ENCODE measurements around the gene MPV17L2.

MPV17L2 gene

GRCh38 chr19:18156268-18156667 lies 36.8 kb upstream of the MPV17L2 start:
- Histone ChIP-seq H3K4me2 (ENCODE audit: low read depth, low read length, poor library complexity, severe bottlenecking) (peak overlapping the region; percentile 32), H3K36me3 (ENCODE audit: insufficient read depth, low read length) (no peaks in the 10 kb centered on the region), H3K4me1 (ENCODE audit: insufficient read depth, low read length, poor library complexity, severe bottlenecking) (peaks cover 26% of the 10 kb centered on the region), H3K4me3 (ENCODE audit: low read length, poor library complexity, severe bottlenecking) (no peak overlapping the region), H3K79me2 (ENCODE audit: insufficient read depth, low read length) (peaks cover 28% of the 10 kb centered on the region; the same call in 1 of the 2 replicates), H2AFZ (ENCODE audit: low read length) (no peak overlapping the region), H3K9me3 (ENCODE audit: insufficient read depth, low read depth, low read length) (no peaks in the 10 kb centered on the region), H3K9me2 (replicated peaks; ENCODE audit: low read depth, low read length) (no peaks in the 10 kb centered on the region), H3F3A (ENCODE audit: low read depth) (peaks cover 6% of the 10 kb centered on the region; the same call in 1 of the 2 replicates), H4K20me1 (ENCODE audit: insufficient read depth, low read length, poor library complexity, severe bottlenecking) (peaks cover 12% of the 10 kb centered on the region), H3K27me3 (ENCODE audit: insufficient read depth, low read length, poor library complexity, severe bottlenecking) (no peaks in the 10 kb centered on the region), H3K9ac (ENCODE audit: low read depth, low read length, poor library complexity, severe bottlenecking) (no peak overlapping the region)
- TF ChIP-seq, protein P1, sequence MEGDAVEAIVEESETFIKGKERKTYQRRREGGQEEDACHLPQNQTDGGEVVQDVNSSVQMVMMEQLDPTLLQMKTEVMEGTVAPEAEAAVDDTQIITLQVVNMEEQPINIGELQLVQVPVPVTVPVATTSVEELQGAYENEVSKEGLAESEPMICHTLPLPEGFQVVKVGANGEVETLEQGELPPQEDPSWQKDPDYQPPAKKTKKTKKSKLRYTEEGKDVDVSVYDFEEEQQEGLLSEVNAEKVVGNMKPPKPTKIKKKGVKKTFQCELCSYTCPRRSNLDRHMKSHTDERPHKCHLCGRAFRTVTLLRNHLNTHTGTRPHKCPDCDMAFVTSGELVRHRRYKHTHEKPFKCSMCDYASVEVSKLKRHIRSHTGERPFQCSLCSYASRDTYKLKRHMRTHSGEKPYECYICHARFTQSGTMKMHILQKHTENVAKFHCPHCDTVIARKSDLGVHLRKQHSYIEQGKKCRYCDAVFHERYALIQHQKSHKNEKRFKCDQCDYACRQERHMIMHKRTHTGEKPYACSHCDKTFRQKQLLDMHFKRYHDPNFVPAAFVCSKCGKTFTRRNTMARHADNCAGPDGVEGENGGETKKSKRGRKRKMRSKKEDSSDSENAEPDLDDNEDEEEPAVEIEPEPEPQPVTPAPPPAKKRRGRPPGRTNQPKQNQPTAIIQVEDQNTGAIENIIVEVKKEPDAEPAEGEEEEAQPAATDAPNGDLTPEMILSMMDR (conservative IDR thresholded peaks at IDR 0.05; ENCODE audit: low read length): no peak
- TF ChIP-seq EZH2phosphoT487 (IDR thresholded peaks at IDR 0.05; ENCODE audit: borderline replicate concordance): no peak

- TF ChIP-seq EZH2phosphoT487 (IDR thresholded peaks at IDR 0.05; ENCODE audit: borderline replicate concordance): no peak
- TF ChIP-seq, protein P1 (conservative IDR thresholded peaks at IDR 0.05; ENCODE audit: low read length): no peak
- H3K4me2 ChIP-seq (ENCODE audit: low read depth, low read length, poor library complexity, severe bottlenecking): peak overlapping the region; percentile 32
- no peaks in the 10 kb centered on the region for H3K27me3 ChIP-seq (ENCODE audit: insufficient read depth, low read length, poor library complexity, severe bottlenecking)
- H3K79me2 ChIP-seq (ENCODE audit: insufficient read depth, low read length): peaks cover 28% of the 10 kb centered on the region; the same call in 1 of the 2 replicates
- H3K9me3 ChIP-seq (ENCODE audit: insufficient read depth, low read depth, low read length): no peaks in the 10 kb centered on the region
- no peaks in the 10 kb centered on the region for H3K9me2 ChIP-seq (replicated peaks; ENCODE audit: low read depth, low read length)
- H3F3A ChIP-seq (ENCODE audit: low read depth): 0 out of 2 replicates have a peak, but pooled peaks cover 2% of the 10 kb centered on the region
- H2AFZ ChIP-seq (ENCODE audit: low read length): no peak overlapping the region
- no peaks in the 10 kb centered on the region for H3K36me3 ChIP-seq (ENCODE audit: insufficient read depth, low read length)
- H3K4me1 ChIP-seq (ENCODE audit: insufficient read depth, low read length, poor library complexity, severe bottlenecking): peaks cover 21% of the 10 kb centered on the region
- H4K20me1 ChIP-seq (ENCODE audit: insufficient read depth, low read length, poor library complexity, severe bottlenecking): peaks cover 12% of the 10 kb centered on the region
- no peak overlapping the region for H3K4me3 ChIP-seq (ENCODE audit: low read length, poor library complexity, severe bottlenecking)
- no peak overlapping the region for H3K9ac ChIP-seq (ENCODE audit: low read depth, low read length, poor library complexity, severe bottlenecking)
These were observed 36.1 kb upstream of the MPV17L2 start for GRCh38 chr19:18156841-18157464.

- no peak overlapping the region for H3K4me2 ChIP-seq (ENCODE audit: low read depth, low read length, poor library complexity, severe bottlenecking)
- no peak overlapping the region for H3K4me3 ChIP-seq (ENCODE audit: low read length, poor library complexity, severe bottlenecking)
- H3K4me1 ChIP-seq (ENCODE audit: insufficient read depth, low read length, poor library complexity, severe bottlenecking): peaks cover 18% of the 10 kb centered on the region
- no peak overlapping the region for H3K9ac ChIP-seq (ENCODE audit: low read depth, low read length, poor library complexity, severe bottlenecking)
- no peaks in the 10 kb centered on the region for H3K9me3 ChIP-seq (ENCODE audit: insufficient read depth, low read depth, low read length)
- H2AFZ ChIP-seq (ENCODE audit: low read length): no peak overlapping the region
- H4K20me1 ChIP-seq (ENCODE audit: insufficient read depth, low read length, poor library complexity, severe bottlenecking): peaks cover 12% of the 10 kb centered on the region
- H3F3A ChIP-seq (ENCODE audit: low read depth): 0 out of 2 replicates have a peak, but pooled peaks cover 2% of the 10 kb centered on the region
- H3K36me3 ChIP-seq (ENCODE audit: insufficient read depth, low read length): peaks cover 4% of the 10 kb centered on the region; the same call in 1 of the 2 replicates
- H3K79me2 ChIP-seq (ENCODE audit: insufficient read depth, low read length): peaks cover 28% of the 10 kb centered on the region; the same call in 1 of the 2 replicates
- no peaks in the 10 kb centered on the region for H3K27me3 ChIP-seq (ENCODE audit: insufficient read depth, low read length, poor library complexity, severe bottlenecking)
- no peak for TF ChIP-seq EZH2phosphoT487 (IDR thresholded peaks at IDR 0.05; ENCODE audit: borderline replicate concordance)
- TF ChIP-seq, protein P1 (conservative IDR thresholded peaks at IDR 0.05; ENCODE audit: low read length): no peak
- H3K9me2 ChIP-seq (replicated peaks; ENCODE audit: low read depth, low read length): no peaks in the 10 kb centered on the region
These were observed 35.5 kb upstream of the MPV17L2 start for GRCh38 chr19:18157465-18158063.

All from Loucy (cell line).